PC-9 (cell line): ENCODE measurements around the gene RGS7. TPM values are rescaled to one million over a fixed set of nuclear protein-coding genes. Genes with fewer than 3 reads are reported as not detected.

Experiments
- BruUV-seq: library from RNA; stranded (reverse); fragments of 400-500 nt; replicated peaks from 2 replicates; lab custom pipeline; 2021; lab: Mats Ljungman, UMichigan
- CTCF ChIA-PET: fragments of 300-600 bp; sonication (Branson Sonifier 250); formaldehyde crosslinking; loops from one replicate; lab custom pipeline; 2022; ENCODE audit warnings: antibody characterized with exemption; lab: Charles Lee
- POLR2A ChIA-PET: fragments of 300-600 bp; sonication (Branson Sonifier 250); formaldehyde crosslinking; loops from one replicate; lab custom pipeline; 2022; ENCODE audit warnings: antibody characterized with exemption; ENCODE audit not compliant: unreplicated experiment; lab: Charles Lee
- DNase-seq, 2 experiments: peaks; one replicate each; pipeline versions ENCODE4 v3.0.0 to v3.0.0-alpha.2; 2015 to 2022; ENCODE audit warnings: mixed read lengths in 1 of 2
- H2AFZ ChIP-seq: fragments of 200-600 bp; sonication (generic); 2 replicates; pipeline ENCODE4 v1.8.1; 2017; ENCODE audit warnings: antibody characterized with exemption
- H3F3A ChIP-seq: fragments of 200-600 bp; sonication (generic); 2 replicates; pipeline ENCODE4 v1.8.1; 2017; ENCODE audit warnings: antibody characterized with exemption, mild to moderate bottlenecking, low read depth; ENCODE audit not compliant: insufficient read depth
- H3K27ac ChIP-seq: fragments of 200-600 bp; sonication (generic); 2 replicates; pipeline ENCODE4 v1.6.1; 2016; ENCODE audit warnings: mixed run types
- H3K27me3 ChIP-seq: fragments of 200-600 bp; sonication (generic); 2 replicates; pipeline ENCODE4 v1.6.1; 2016; ENCODE audit warnings: low read depth, mixed run types; ENCODE audit not compliant: insufficient read depth
- H3K36me3 ChIP-seq: fragments of 200-600 bp; sonication (generic); 2 replicates; pipeline ENCODE4 v1.6.1; 2016; ENCODE audit warnings: low read depth, mixed run types
- H3K4me1 ChIP-seq: fragments of 200-600 bp; sonication (generic); replicated peaks from 2 replicates; pipeline ENCODE4 v1.6.1; 2016; ENCODE audit warnings: mixed run types; ENCODE audit not compliant: insufficient read depth
- H3K4me2 ChIP-seq: fragments of 200-600 bp; sonication (generic); 2 replicates; pipeline ENCODE4 v1.6.1; 2017; ENCODE audit warnings: mixed run types
- H3K4me3 ChIP-seq: fragments of 200-600 bp; sonication (generic); 2 replicates; pipeline ENCODE4 v1.6.1; 2016; ENCODE audit warnings: mixed run types
- H3K79me2 ChIP-seq: fragments of 200-600 bp; sonication (generic); 2 replicates; pipeline ENCODE4 v1.6.1; 2017; ENCODE audit warnings: low read depth, mixed run types
- H3K9me2 ChIP-seq: fragments of 200-600 bp; sonication (generic); 2 replicates; pipeline ENCODE4 v1.8.1; 2017; ENCODE audit warnings: mild to moderate bottlenecking; ENCODE audit not compliant: insufficient read depth
- H3K9me3 ChIP-seq: fragments of 200-600 bp; sonication (generic); 2 replicates; pipeline ENCODE4 v1.8.1; 2016; ENCODE audit warnings: low read depth; ENCODE audit not compliant: insufficient read depth
- H4K20me1 ChIP-seq: fragments of 200-600 bp; sonication (generic); 2 replicates; pipeline ENCODE4 v1.8.1; 2017; ENCODE audit not compliant: insufficient read depth
- EZH2 ChIP-seq: fragments of 200-600 bp; sonication (generic); IDR thresholded peaks from 2 replicates; pipeline ENCODE4 v1.8.0; 2017; ENCODE audit warnings: antibody characterized with exemption, low read depth
- intact Hi-C: fragments of 100-400 bp; cut with micrococcal nuclease; formaldehyde crosslinking; loops from one replicate; pipeline ENCODE4 v1.10.0; 2022; ENCODE audit not compliant: unreplicated experiment
- total RNA-seq: library from RNA; stranded (reverse); gene quantifications from 2 replicates; pipeline ENCODE4 v1.2.3, GENCODE V29; 2021
- TF ChIP-seq, protein P1 (sequence below): fragments of 200-600 bp; sonication (generic); conservative IDR thresholded peaks from 2 replicates; pipeline ENCODE4 v1.6.1; 2017; ENCODE audit warnings: mixed run types, antibody characterized with exemption, mild to moderate bottlenecking, moderate library complexity

Gene RGS7
- total RNA-seq, 1 experiment from 2014 or later: 5.8 TPM

- Histone ChIP-seq H3F3A (no peaks in the 10 kb centered on the region), H3K4me3 (no peak overlapping the region), H3K27ac (no peak overlapping the region), H2AFZ (no peak overlapping the region), H3K4me1 (no peaks in the 10 kb centered on the region), H3K4me2 (no peak overlapping the region), H3K36me3 (no peaks in the 10 kb centered on the region), H4K20me1 (no peaks in the 10 kb centered on the region), H3K27me3 (peaks cover 37% of the 10 kb centered on the region), H3K9me3 (no peaks in the 10 kb centered on the region), H3K79me2 (no peaks in the 10 kb centered on the region), H3K9me2 (no peaks in the 10 kb centered on the region)
- ChIA-PET CTCF (no interaction called here), POLR2A (no interaction called here)
- TF ChIP-seq, protein P1, sequence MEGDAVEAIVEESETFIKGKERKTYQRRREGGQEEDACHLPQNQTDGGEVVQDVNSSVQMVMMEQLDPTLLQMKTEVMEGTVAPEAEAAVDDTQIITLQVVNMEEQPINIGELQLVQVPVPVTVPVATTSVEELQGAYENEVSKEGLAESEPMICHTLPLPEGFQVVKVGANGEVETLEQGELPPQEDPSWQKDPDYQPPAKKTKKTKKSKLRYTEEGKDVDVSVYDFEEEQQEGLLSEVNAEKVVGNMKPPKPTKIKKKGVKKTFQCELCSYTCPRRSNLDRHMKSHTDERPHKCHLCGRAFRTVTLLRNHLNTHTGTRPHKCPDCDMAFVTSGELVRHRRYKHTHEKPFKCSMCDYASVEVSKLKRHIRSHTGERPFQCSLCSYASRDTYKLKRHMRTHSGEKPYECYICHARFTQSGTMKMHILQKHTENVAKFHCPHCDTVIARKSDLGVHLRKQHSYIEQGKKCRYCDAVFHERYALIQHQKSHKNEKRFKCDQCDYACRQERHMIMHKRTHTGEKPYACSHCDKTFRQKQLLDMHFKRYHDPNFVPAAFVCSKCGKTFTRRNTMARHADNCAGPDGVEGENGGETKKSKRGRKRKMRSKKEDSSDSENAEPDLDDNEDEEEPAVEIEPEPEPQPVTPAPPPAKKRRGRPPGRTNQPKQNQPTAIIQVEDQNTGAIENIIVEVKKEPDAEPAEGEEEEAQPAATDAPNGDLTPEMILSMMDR: no peak
- no peak for TF ChIP-seq EZH2
- intact Hi-C loops: no loop called here
- no TSS peak for BruUV-seq
- DNase-seq: no peak
Observed at GRCh38 chr1:241208910-241209379, 148.1 kb downstream of the RGS7 start.

- POLR2A ChIA-PET: no interaction called here
Observed at GRCh38 chr1:241203817-241204216, 153.2 kb downstream of the RGS7 start.

DNA sequence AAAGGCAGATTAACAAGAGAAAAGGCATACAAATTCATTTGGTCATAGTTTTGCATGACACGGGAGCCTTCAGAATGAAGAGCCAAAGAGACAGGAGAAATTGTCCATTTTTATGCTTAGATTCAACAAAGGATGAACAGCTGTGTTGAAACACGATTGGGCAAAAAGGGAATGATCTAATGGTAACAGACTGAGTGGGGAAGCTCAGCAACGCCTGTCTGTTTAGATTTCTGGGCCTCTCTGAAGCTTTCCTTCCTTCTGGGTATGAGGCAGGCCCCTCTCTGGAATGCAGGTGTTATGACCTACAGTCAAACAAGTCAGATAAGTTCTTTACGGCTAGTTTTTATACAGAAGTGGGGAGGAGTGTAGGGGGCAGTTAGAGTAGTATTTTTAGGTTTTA is 154.6 kb downstream of the RGS7 start:
- no peak for TF ChIP-seq EZH2
- TF ChIP-seq, protein P1: no peak
- BruUV-seq: no TSS peak
- H2AFZ ChIP-seq: no peak overlapping the region
- H3K27me3 ChIP-seq: peaks cover 13% of the 10 kb centered on the region
- H3K27ac ChIP-seq: no peak overlapping the region
- ChIA-PET CTCF (no interaction called here), POLR2A (no interaction called here)
- no peaks in the 10 kb centered on the region for H3K4me1 ChIP-seq
- H4K20me1 ChIP-seq: no peaks in the 10 kb centered on the region
- DNase-seq: no peak
- H3K79me2 ChIP-seq: no peaks in the 10 kb centered on the region
- no peaks in the 10 kb centered on the region for H3K9me2 ChIP-seq
- intact Hi-C loops: no loop called here
- no peak overlapping the region for H3K4me3 ChIP-seq
- no peaks in the 10 kb centered on the region for H3K9me3 ChIP-seq
- H3K36me3 ChIP-seq: no peaks in the 10 kb centered on the region
- H3K4me2 ChIP-seq: no peak overlapping the region
- H3F3A ChIP-seq: no peaks in the 10 kb centered on the region

More at GRCh38 chr1:241203817-241204216, 153.2 kb downstream of the RGS7 start:
- Histone ChIP-seq H3K27ac (no peak overlapping the region), H3K4me3 (no peak overlapping the region), H3K9me3 (no peaks in the 10 kb centered on the region), H2AFZ (no peak overlapping the region), H3K4me2 (no peak overlapping the region), H3K79me2 (no peaks in the 10 kb centered on the region), H3K9me2 (no peaks in the 10 kb centered on the region), H3K36me3 (no peaks in the 10 kb centered on the region), H3F3A (no peaks in the 10 kb centered on the region), H3K27me3 (peaks cover 25% of the 10 kb centered on the region), H4K20me1 (no peaks in the 10 kb centered on the region), H3K4me1 (no peaks in the 10 kb centered on the region)
- CTCF ChIA-PET: no interaction called here
- no peak for DNase-seq
- intact Hi-C loops: no loop called here
- no peak for TF ChIP-seq EZH2
- TF ChIP-seq, protein P1: no peak
- BruUV-seq: no TSS peak
